ENCODE data around the gene CDH23. TPM values are rescaled to one million over a fixed set of nuclear protein-coding genes. Genes with fewer than 3 reads are reported as not detected.

The CDH23 gene
- total RNA-seq, 1 experiment from 2014 or later: 0.34 TPM

DNA sequence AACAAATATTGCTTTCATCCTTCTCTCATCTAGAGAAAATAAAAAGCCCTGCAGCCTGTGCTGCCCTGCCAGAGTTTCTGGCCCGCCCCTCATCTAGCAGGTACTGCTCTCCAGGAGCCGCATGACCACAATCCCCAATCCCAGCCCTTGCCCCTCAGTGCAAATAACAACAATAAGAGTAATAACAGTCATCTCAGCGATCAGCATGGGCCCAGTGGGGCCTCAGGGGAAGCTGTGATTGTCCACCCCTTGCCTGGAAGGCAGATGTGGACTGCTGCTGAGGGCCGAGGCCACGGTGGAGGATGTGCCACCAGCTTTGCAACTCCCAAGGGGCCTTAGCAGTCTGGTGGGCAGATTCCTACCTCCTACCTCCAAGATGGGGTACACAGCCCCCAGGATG, 106.1 kb downstream of the CDH23 start:
- H3K36me3 ChIP-seq (ENCODE audit: control insufficient read depth, insufficient read depth, low read length): no peaks in the 10 kb centered on the region
- no peaks in the 10 kb centered on the region for H3K27me3 ChIP-seq (replicated peaks; ENCODE audit: control insufficient read depth, insufficient read depth, low read length)
- no peak for DNase-seq
- Mint-ChIP-seq H3K27ac (ENCODE audit: unreplicated experiment) (no peak overlapping the region), H3K4me1 (ENCODE audit: low read depth, unreplicated experiment) (peaks cover 7% of the 10 kb centered on the region), H3K4me3 (ENCODE audit: unreplicated experiment) (no peak overlapping the region), H3K36me3 (ENCODE audit: insufficient read depth, unreplicated experiment) (no peaks in the 10 kb centered on the region), H3K9me3 (ENCODE audit: unreplicated experiment) (no peaks in the 10 kb centered on the region), H3K27me3 (ENCODE audit: insufficient read depth, unreplicated experiment) (peaks cover 4% of the 10 kb centered on the region)
- no peaks in the 10 kb centered on the region for H3K4me1 ChIP-seq
- no peaks in the 10 kb centered on the region for H3K9me3 ChIP-seq
- no TSS peak for BruUV-seq (replicated peaks)
- CTCF ChIA-PET: no interaction called here
- intact Hi-C loops (cut with micrococcal nuclease; ENCODE audit: unreplicated experiment): no loop called here
- no peak overlapping the region for H3K4me3 ChIP-seq (ENCODE audit: low read depth, low read length)
- TF ChIP-seq, protein P1, sequence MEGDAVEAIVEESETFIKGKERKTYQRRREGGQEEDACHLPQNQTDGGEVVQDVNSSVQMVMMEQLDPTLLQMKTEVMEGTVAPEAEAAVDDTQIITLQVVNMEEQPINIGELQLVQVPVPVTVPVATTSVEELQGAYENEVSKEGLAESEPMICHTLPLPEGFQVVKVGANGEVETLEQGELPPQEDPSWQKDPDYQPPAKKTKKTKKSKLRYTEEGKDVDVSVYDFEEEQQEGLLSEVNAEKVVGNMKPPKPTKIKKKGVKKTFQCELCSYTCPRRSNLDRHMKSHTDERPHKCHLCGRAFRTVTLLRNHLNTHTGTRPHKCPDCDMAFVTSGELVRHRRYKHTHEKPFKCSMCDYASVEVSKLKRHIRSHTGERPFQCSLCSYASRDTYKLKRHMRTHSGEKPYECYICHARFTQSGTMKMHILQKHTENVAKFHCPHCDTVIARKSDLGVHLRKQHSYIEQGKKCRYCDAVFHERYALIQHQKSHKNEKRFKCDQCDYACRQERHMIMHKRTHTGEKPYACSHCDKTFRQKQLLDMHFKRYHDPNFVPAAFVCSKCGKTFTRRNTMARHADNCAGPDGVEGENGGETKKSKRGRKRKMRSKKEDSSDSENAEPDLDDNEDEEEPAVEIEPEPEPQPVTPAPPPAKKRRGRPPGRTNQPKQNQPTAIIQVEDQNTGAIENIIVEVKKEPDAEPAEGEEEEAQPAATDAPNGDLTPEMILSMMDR (IDR thresholded peaks at IDR 0.05; ENCODE audit: insufficient read depth in 1 of 2, low read depth in 1 of 2, low read length in 1 of 2, severe bottlenecking in 1 of 2, unreplicated experiment in 1 of 2): no peak
- POLR2A ChIA-PET: no interaction called here

DNA sequence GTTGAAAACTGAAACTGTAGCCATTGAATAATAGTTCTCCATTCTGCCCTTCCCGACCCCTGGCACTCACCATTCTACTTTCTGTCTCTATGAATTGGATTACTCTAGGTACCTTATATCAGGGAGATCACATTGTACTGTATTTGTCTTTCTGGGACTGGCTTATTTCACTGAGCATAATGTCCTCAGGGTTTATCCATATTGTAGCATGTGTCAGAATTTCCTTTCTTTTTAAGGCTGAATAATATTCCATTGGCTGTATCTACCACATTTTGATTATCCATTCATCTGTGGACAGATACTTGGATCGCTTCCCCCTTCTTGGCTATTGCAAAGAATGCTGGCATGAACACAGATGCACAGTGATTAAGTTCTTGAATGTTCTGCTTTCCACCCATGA, 107.4 kb downstream of the CDH23 start:
- H3K4me1 Mint-ChIP-seq (ENCODE audit: low read depth, unreplicated experiment): peaks cover 7% of the 10 kb centered on the region
- no peak overlapping the region for H3K27ac Mint-ChIP-seq (ENCODE audit: unreplicated experiment)
- TF ChIP-seq, protein P1 (IDR thresholded peaks at IDR 0.05; ENCODE audit: insufficient read depth in 1 of 2, low read depth in 1 of 2, low read length in 1 of 2, severe bottlenecking in 1 of 2, unreplicated experiment in 1 of 2): no peak
- Histone ChIP-seq H3K4me1 (no peaks in the 10 kb centered on the region), H3K36me3 (ENCODE audit: control insufficient read depth, insufficient read depth, low read length) (no peaks in the 10 kb centered on the region), H3K27me3 (replicated peaks; ENCODE audit: control insufficient read depth, insufficient read depth, low read length) (no peaks in the 10 kb centered on the region), H3K4me3 (ENCODE audit: low read depth, low read length) (no peak overlapping the region), H3K9me3 (no peaks in the 10 kb centered on the region)
- no peaks in the 10 kb centered on the region for H3K27me3 Mint-ChIP-seq (ENCODE audit: insufficient read depth, unreplicated experiment)
- DNase-seq: no peak
- no peaks in the 10 kb centered on the region for H3K36me3 Mint-ChIP-seq (ENCODE audit: insufficient read depth, unreplicated experiment)
- intact Hi-C loops (cut with micrococcal nuclease; ENCODE audit: unreplicated experiment): no loop called here
- ChIA-PET POLR2A (no interaction called here), CTCF (no interaction called here)
- no peak overlapping the region for H3K4me3 Mint-ChIP-seq (ENCODE audit: unreplicated experiment)
- BruUV-seq (replicated peaks): no TSS peak
- no peaks in the 10 kb centered on the region for H3K9me3 Mint-ChIP-seq (ENCODE audit: unreplicated experiment)

DNA sequence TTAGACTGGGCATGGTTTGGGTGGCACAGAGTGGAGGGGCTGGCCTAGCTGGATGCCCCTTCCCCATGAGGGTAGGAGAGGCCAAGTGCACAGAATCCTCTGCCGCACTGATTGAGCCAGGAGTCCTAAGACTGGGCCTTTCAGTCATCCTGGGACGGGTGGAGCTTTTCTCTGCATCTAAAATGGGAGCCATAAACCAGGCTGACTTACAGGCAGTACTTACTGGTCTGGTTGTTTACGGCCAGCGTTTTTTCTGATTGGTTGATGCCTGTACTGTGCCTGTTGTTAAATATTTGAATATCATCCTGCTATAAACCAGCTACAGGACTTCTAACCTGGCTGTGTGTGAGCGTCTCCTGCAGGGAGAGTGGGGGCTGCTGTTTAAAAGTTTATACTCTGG, 107.8 kb downstream of the CDH23 start:
- peaks cover 4% of the 10 kb centered on the region; the same call in 1 of the 2 replicates for H3K9me3 ChIP-seq
- H3K4me3 ChIP-seq (ENCODE audit: low read depth, low read length): no peak overlapping the region
- ChIA-PET POLR2A (no interaction called here), CTCF (no interaction called here)
- H3K4me3 Mint-ChIP-seq (ENCODE audit: unreplicated experiment): no peak overlapping the region
- TF ChIP-seq, protein P1 (IDR thresholded peaks at IDR 0.05; ENCODE audit: insufficient read depth in 1 of 2, low read depth in 1 of 2, low read length in 1 of 2, severe bottlenecking in 1 of 2, unreplicated experiment in 1 of 2): no peak
- no peaks in the 10 kb centered on the region for H3K9me3 Mint-ChIP-seq (ENCODE audit: unreplicated experiment)
- peaks cover 7% of the 10 kb centered on the region for H3K4me1 Mint-ChIP-seq (ENCODE audit: low read depth, unreplicated experiment)
- H3K27me3 Mint-ChIP-seq (ENCODE audit: insufficient read depth, unreplicated experiment): no peaks in the 10 kb centered on the region
- no peaks in the 10 kb centered on the region for H3K27me3 ChIP-seq (replicated peaks; ENCODE audit: control insufficient read depth, insufficient read depth, low read length)
- no TSS peak for BruUV-seq (replicated peaks)
- H3K27ac Mint-ChIP-seq (ENCODE audit: unreplicated experiment): no peak overlapping the region
- no peak for DNase-seq
- H3K4me1 ChIP-seq: no peaks in the 10 kb centered on the region
- no peaks in the 10 kb centered on the region for H3K36me3 ChIP-seq (ENCODE audit: control insufficient read depth, insufficient read depth, low read length)
- no peaks in the 10 kb centered on the region for H3K36me3 Mint-ChIP-seq (ENCODE audit: insufficient read depth, unreplicated experiment)
- intact Hi-C loops (cut with micrococcal nuclease; ENCODE audit: unreplicated experiment): no loop called here

Data from Caco-2 (cell line).